H1 (cell line): ENCODE data around the gene ALOX5AP. TPM values are rescaled to one million over a fixed set of nuclear protein-coding genes. Genes with fewer than 3 reads are reported as not detected.

Experiments
- BRCA1 ChIP-seq: IDR thresholded peaks from 2 replicates; pipeline ENCODE4 v1.6.1; 2012; ENCODE audit warnings: low read depth, low read length, improper control_type of control experiment
- CEBPB ChIP-seq: IDR thresholded peaks from 2 replicates; pipeline ENCODE4 v1.6.1; 2012; ENCODE audit warnings: low read depth, low read length
- CHD1 ChIP-seq: IDR thresholded peaks from 2 replicates; pipeline ENCODE4 v1.6.1; 2012; ENCODE audit warnings: low read depth, low read length, improper control_type of control experiment
- polyA plus RNA-seq, 7 experiments: library from polyadenylated mRNA; depleted of rRNA in 3 of 7; stranded (reverse) in 5 of 7; unstranded in 2 of 7; fragments of >200 nt in 5 of 7; fragments of 200-250 nt in 2 of 7; gene quantifications; 1 replicate in 5 of 7; 2 replicates in 1 of 7; 4 replicates in 1 of 7; pipeline versions ENCODE4 v1.2.1 to v1.2.3, GENCODE V29; 2011 to 2013; ENCODE audit warnings: missing spikeins in 2 of 7, mixed read lengths in 2 of 7
- total RNA-seq: library from RNA; stranded (reverse); fragmentation: NEBNext Ultra II Directional; extraction: Animal tissue kit (Norgen Biotek cat#: 25700); gene quantifications from 2 replicates; pipeline ENCODE4 v1.2.1, GENCODE V29; 2021
- TF ChIP-seq, protein P1 (sequence below): IDR thresholded peaks from 2 replicates; pipeline ENCODE4 v1.6.1; 2012; ENCODE audit warnings: low read length, inconsistent platforms

ALOX5AP gene
- total and polyA plus RNA-seq, 2 of the 8 experiments (the other 6 are each of a cell fraction or from before 2014, with no cell fraction given), result not detected

DNA sequence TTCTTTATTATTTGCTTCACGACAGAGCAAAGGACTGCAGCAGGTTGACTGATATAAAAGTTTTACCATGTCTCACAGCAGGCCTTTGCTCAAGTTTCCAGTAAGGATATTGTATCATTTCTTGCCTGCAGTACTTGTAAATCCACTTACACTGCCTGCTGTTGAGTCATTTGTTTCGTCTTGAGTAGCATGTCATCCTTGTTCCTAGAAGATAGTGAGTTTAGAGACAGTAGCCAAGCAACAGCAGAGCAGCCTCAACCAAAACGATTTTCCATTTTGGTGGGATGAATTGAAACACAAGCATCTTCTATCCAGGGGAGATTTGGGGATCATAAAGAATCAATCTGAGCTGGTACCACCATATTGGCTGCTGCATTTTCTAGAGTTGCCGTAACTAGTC, 24.0 kb upstream of the ALOX5AP start (continued):
- TF ChIP-seq CEBPB (no peak), CHD1 (no peak), BRCA1 (no peak)
- TF ChIP-seq, protein P1, sequence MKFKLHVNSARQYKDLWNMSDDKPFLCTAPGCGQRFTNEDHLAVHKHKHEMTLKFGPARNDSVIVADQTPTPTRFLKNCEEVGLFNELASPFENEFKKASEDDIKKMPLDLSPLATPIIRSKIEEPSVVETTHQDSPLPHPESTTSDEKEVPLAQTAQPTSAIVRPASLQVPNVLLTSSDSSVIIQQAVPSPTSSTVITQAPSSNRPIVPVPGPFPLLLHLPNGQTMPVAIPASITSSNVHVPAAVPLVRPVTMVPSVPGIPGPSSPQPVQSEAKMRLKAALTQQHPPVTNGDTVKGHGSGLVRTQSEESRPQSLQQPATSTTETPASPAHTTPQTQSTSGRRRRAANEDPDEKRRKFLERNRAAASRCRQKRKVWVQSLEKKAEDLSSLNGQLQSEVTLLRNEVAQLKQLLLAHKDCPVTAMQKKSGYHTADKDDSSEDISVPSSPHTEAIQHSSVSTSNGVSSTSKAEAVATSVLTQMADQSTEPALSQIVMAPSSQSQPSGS, result no peak
